ENCODE measurements around the gene SND1.

The SND1 gene

GRCh38 chr7:128100225-128100948 is 448.4 kb downstream of the SND1 start:
- Histone ChIP-seq H3K27ac (no peak overlapping the region), H3K4me3 (no peak overlapping the region)
- no peak for DNase-seq (ENCODE audit: low spot score)
- no peak for TF ChIP-seq CTCF (IDR thresholded peaks at IDR 0.05)

GRCh38 chr7:128100949-128101713 is 449.1 kb downstream of the SND1 start:
- no peak for TF ChIP-seq CTCF (IDR thresholded peaks at IDR 0.05)
- DNase-seq (ENCODE audit: low spot score) = no peak

GRCh38 chr7:128102490-128103291 is 450.7 kb downstream of the SND1 start:
- Histone ChIP-seq H3K27ac (no peak overlapping the region), H3K4me3 (no peak overlapping the region)
- TF ChIP-seq CTCF (IDR thresholded peaks at IDR 0.05) = no peak
- DNase-seq (ENCODE audit: low spot score) = no peak

More at GRCh38 chr7:128100949-128101713, 449.1 kb downstream of the SND1 start:
- Histone ChIP-seq H3K27ac (no peak overlapping the region), H3K4me3 (no peak overlapping the region)

- H3K27ac ChIP-seq = no peak overlapping the region
- peak overlapping the region; percentile 60 for H3K4me3 ChIP-seq
- no peak for DNase-seq (ENCODE audit: low spot score)
- no peak for TF ChIP-seq CTCF (IDR thresholded peaks at IDR 0.05)
Measured at GRCh38 chr7:128103498-128104107, 451.6 kb downstream of the SND1 start.

- no peak overlapping the region for H3K27ac ChIP-seq
- DNase-seq (ENCODE audit: low spot score) = no peak
- TF ChIP-seq CTCF (IDR thresholded peaks at IDR 0.05) = no peak
- peak overlapping the region; percentile 60 for H3K4me3 ChIP-seq
Measured at GRCh38 chr7:128104108-128104742, 452.2 kb downstream of the SND1 start.

GRCh38 chr7:128105228-128106022 is 453.4 kb downstream of the SND1 start:
- no peak overlapping the region for H3K4me3 ChIP-seq
- DNase-seq (ENCODE audit: low spot score) = no peak
- TF ChIP-seq CTCF (IDR thresholded peaks at IDR 0.05) = no peak
- H3K27ac ChIP-seq = no peak overlapping the region
